ENCODE data around the gene RGL3. TPM values are rescaled to one million over a fixed set of nuclear protein-coding genes. Genes with fewer than 3 reads are reported as not detected.
"Not testable (repeated sequence)": the region's sequence is repeated elsewhere in the genome, so short reads cannot be mapped to it uniquely, and the experiment has no call there.

The RGL3 gene
- total RNA-seq, 2 experiments from 2014 or later = 0.49 TPM; not detected in 1

DNA sequence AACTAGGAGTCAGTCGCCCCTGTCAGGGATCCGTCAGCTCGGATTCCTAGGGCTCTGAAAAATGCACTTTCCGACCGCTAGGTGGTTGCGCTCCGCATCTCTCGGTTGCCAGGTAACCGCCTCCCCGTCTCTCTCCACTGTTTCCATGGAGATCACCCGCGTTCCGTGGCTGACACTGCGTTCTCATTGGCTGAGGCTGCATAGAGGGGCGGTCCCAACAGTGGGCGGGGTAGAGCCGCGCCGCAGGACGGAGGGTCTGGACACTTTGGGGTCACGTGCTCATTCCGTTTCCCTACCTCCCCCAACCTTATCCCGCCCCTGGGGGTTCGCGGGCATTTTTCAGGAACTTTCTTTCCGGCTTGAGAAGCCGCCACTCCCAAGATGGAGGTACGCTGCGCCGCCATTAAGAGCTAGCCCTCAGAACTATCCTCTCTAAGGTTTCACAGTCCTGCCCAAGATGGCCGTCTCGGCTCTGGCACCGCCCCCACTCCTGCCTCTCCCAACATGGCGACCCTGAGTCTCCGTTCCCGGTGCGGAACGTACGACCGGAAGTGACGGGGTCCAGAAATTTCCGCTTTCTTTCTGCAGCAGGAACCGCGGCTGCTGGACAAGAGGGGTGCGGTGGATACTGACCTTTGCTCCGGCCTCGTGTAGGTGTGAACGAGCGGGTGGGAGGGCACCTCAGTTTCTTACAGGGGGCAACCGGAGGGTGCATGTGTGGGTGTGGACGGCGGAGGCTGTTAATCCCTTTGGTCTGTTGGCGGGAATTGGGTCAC, 16.1 kb upstream of the RGL3 start, which contains the start of the genes ODAD3 and PRKCSH:
ODAD3 (minus strand) TSS at position 65 of the 776 bp plus-strand sequence. CDS start 105 bp downstream, outside the sequence.
PRKCSH (plus strand) TSS at position 579 of the 776 bp plus-strand sequence. CDS start 483 bp downstream, outside the sequence.
- Histone ChIP-seq H3K4me2 (ENCODE audit: low read length) (peak within 1 kb of the TSS; percentile 98), H3K9me3 (ENCODE audit: low read length) (no peaks in the 10 kb centered on the region), H2AFZ (ENCODE audit: low read length) (peak within 1 kb of the TSS; percentile 91), H3K4me3 (ENCODE audit: low read depth, low read length, poor library complexity, severe bottlenecking) (peak within 1 kb of the TSS; percentile 92), H3K27ac (ENCODE audit: low read depth, low read length, poor library complexity, severe bottlenecking) (peak within 1 kb of the TSS; percentile 33), H3K9me2 (ENCODE audit: insufficient read depth, low read length) (no peaks in the 10 kb centered on the region), H3K4me1 (ENCODE audit: insufficient read depth, low read length, poor library complexity, severe bottlenecking) (peaks cover 24% of the 10 kb centered on the region), H3K79me2 (ENCODE audit: insufficient read depth, low read depth, low read length) (peaks cover 14% of the 10 kb centered on the region; the same call in 1 of the 2 replicates), H3K36me3 (ENCODE audit: insufficient read depth, low read length) (peaks cover 36% of the 10 kb centered on the region), H4K20me1 (ENCODE audit: insufficient read depth, low read length) (no peaks in the 10 kb centered on the region)
- ChIA-PET POLR2A (interaction anchor here (1.4 kb wide), 1 partner anchor 54 kb away, joined by 3 read pairs; no protein-coding TSS in a partner anchor), CTCF (ENCODE audit: unreplicated experiment) (interaction anchor here (0.5 to 0.6 kb wide), 2 partner anchors 54 to 107 kb away, joined by 3 read pairs; no protein-coding TSS in a partner anchor)
- intact Hi-C loops (cut with micrococcal nuclease; ENCODE audit: unreplicated experiment) = loop anchor here (1.0 to 5.0 kb wide), 2 partner anchors 54 to 143 kb away; no protein-coding TSS in a partner anchor
- DNase-seq (ENCODE audit: low spot score) = peak; percentile 99
- BruUV-seq (replicated peaks) = no TSS peak
- TF ChIP-seq, protein P1, sequence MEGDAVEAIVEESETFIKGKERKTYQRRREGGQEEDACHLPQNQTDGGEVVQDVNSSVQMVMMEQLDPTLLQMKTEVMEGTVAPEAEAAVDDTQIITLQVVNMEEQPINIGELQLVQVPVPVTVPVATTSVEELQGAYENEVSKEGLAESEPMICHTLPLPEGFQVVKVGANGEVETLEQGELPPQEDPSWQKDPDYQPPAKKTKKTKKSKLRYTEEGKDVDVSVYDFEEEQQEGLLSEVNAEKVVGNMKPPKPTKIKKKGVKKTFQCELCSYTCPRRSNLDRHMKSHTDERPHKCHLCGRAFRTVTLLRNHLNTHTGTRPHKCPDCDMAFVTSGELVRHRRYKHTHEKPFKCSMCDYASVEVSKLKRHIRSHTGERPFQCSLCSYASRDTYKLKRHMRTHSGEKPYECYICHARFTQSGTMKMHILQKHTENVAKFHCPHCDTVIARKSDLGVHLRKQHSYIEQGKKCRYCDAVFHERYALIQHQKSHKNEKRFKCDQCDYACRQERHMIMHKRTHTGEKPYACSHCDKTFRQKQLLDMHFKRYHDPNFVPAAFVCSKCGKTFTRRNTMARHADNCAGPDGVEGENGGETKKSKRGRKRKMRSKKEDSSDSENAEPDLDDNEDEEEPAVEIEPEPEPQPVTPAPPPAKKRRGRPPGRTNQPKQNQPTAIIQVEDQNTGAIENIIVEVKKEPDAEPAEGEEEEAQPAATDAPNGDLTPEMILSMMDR (conservative IDR thresholded peaks at IDR 0.05; ENCODE audit: low read length) = peak; percentile 82
- TF ChIP-seq EZH2phosphoT487 (IDR thresholded peaks at IDR 0.05; ENCODE audit: borderline replicate concordance, low read depth, low read length) = no peak

GRCh38 chr19:11434703-11435056, 15.6 kb upstream of the RGL3 start:
- TF ChIP-seq, protein P1 (conservative IDR thresholded peaks at IDR 0.05; ENCODE audit: low read length) = no peak
- TF ChIP-seq EZH2phosphoT487 (IDR thresholded peaks at IDR 0.05; ENCODE audit: borderline replicate concordance, low read depth, low read length) = no peak
- Histone ChIP-seq H3K79me2 (ENCODE audit: insufficient read depth, low read depth, low read length) (peaks cover 14% of the 10 kb centered on the region; the same call in 1 of the 2 replicates), H3K4me2 (ENCODE audit: low read length) (peak overlapping the region; percentile 96), H3K4me3 (ENCODE audit: low read depth, low read length, poor library complexity, severe bottlenecking) (peak overlapping the region; percentile 92), H3K9me2 (ENCODE audit: insufficient read depth, low read length) (no peaks in the 10 kb centered on the region), H3K36me3 (ENCODE audit: insufficient read depth, low read length) (peaks cover 31% of the 10 kb centered on the region), H2AFZ (ENCODE audit: low read length) (peak overlapping the region; percentile 91), H4K20me1 (ENCODE audit: insufficient read depth, low read length) (no peaks in the 10 kb centered on the region), H3K9me3 (ENCODE audit: low read length) (no peaks in the 10 kb centered on the region), H3K4me1 (ENCODE audit: insufficient read depth, low read length, poor library complexity, severe bottlenecking) (peaks cover 24% of the 10 kb centered on the region), H3K27ac (ENCODE audit: low read depth, low read length, poor library complexity, severe bottlenecking) (no peak overlapping the region)
- intact Hi-C loops (cut with micrococcal nuclease; ENCODE audit: unreplicated experiment) = loop anchor here (1.0 to 5.0 kb wide), 2 partner anchors 53 to 142 kb away; no protein-coding TSS in a partner anchor
- ChIA-PET CTCF (ENCODE audit: unreplicated experiment) (interaction anchor here (0.6 kb wide), 1 partner anchor 53 kb away, joined by 3 read pairs; no protein-coding TSS in a partner anchor), POLR2A (interaction anchor here (1.4 kb wide), 1 partner anchor 54 kb away, joined by 3 read pairs; no protein-coding TSS in a partner anchor)
- no TSS peak for BruUV-seq (replicated peaks)
- DNase-seq (ENCODE audit: low spot score) = no peak

- H3K9me3 ChIP-seq (ENCODE audit: low read length); H3K4me2 ChIP-seq (ENCODE audit: low read length); H4K20me1 ChIP-seq (ENCODE audit: insufficient read depth, low read length); H2AFZ ChIP-seq (ENCODE audit: low read length); H3K27ac ChIP-seq (ENCODE audit: low read depth, low read length, poor library complexity, severe bottlenecking); intact Hi-C loops (cut with micrococcal nuclease; ENCODE audit: unreplicated experiment); BruUV-seq (replicated peaks); H3K4me3 ChIP-seq (ENCODE audit: low read depth, low read length, poor library complexity, severe bottlenecking); DNase-seq (ENCODE audit: low spot score); H3K9me2 ChIP-seq (ENCODE audit: insufficient read depth, low read length): not testable (repeated sequence)
- peaks cover 14% of the 10 kb centered on the region; the same call in 1 of the 2 replicates for H3K79me2 ChIP-seq (ENCODE audit: insufficient read depth, low read depth, low read length)
- CTCF ChIA-PET (ENCODE audit: unreplicated experiment) = interaction anchor here (0.6 kb wide), 1 partner anchor 12 kb away, joined by 3 read pairs; no protein-coding TSS in a partner anchor
- H3K4me1 ChIP-seq (ENCODE audit: insufficient read depth, low read length, poor library complexity, severe bottlenecking) = peaks cover 24% of the 10 kb centered on the region
- POLR2A ChIA-PET = interaction anchor here (0.9 kb wide), 1 partner anchor 15 kb away, joined by 3 read pairs; the partner anchor contains the start of gene RGL3
- peaks cover 24% of the 10 kb centered on the region for H3K36me3 ChIP-seq (ENCODE audit: insufficient read depth, low read length)
These were observed 14.4 kb upstream of the RGL3 start for GRCh38 chr19:11433526-11433925.

Measured in OCI-LY7 (cell line).